IMR-90 (cell line): Measurements from ENCODE around the gene TTLL8. TPM values are rescaled to one million over a fixed set of nuclear protein-coding genes. Genes with fewer than 3 reads are reported as not detected.

ENCODE experiments used
- ATAC-seq: fragments of 200-7000 bp; cut with Tn5 transposase; 2 replicates; pipeline ENCODE4 v1.9.1; 2020; ENCODE audit warnings: low read depth, mild to moderate bottlenecking, moderate library complexity
- BruUV-seq: library from RNA; stranded (reverse); fragments of 400-500 nt; replicated peaks from 2 replicates; lab custom pipeline; 2021; lab: Mats Ljungman, UMichigan
- CTCF ChIA-PET: fragments of 300-600 bp; formaldehyde crosslinking; extraction: SDS; loops from one replicate; lab custom pipeline; 2021; ENCODE audit warnings: antibody characterized with exemption; lab: Yijun Ruan, JAX
- POLR2A ChIA-PET: fragments of 300-600 bp; sonication (Branson Sonifier 250); formaldehyde crosslinking; loops from one replicate; lab custom pipeline; 2022; ENCODE audit warnings: antibody characterized with exemption; ENCODE audit not compliant: unreplicated experiment; lab: Charles Lee
- DNase-seq: peaks from one replicate; pipeline ENCODE4 v3.0.0; 2013
- H2AFZ ChIP-seq: replicated peaks from 2 replicates; pipeline ENCODE3; 2013; ENCODE audit warnings: low read length, mild to moderate bottlenecking; ENCODE audit not compliant: poor library complexity
- H2AK5ac ChIP-seq: 2 replicates; pipeline ENCODE4 v1.6.1; 2013; ENCODE audit warnings: low read depth, low read length, inconsistent platforms
- H2AK9ac ChIP-seq: replicated peaks from 2 replicates; pipeline ENCODE3; 2013; ENCODE audit warnings: mild to moderate bottlenecking, low read depth, low read length, moderate library complexity; ENCODE audit not compliant: poor library complexity
- H2BK120ac ChIP-seq: 2 replicates; pipeline ENCODE4 v1.6.1; 2013; ENCODE audit warnings: low read depth, low read length, inconsistent platforms
- H2BK15ac ChIP-seq: 3 replicates; pipeline ENCODE4 v1.6.1; 2013; ENCODE audit warnings: low read depth, low read length, inconsistent platforms
- H2BK20ac ChIP-seq: 2 replicates; pipeline ENCODE4 v1.6.1; 2013; ENCODE audit warnings: low read depth, mild to moderate bottlenecking, inconsistent platforms, low read length, moderate library complexity
- H2BK5ac ChIP-seq: 2 replicates; pipeline ENCODE4 v1.6.1; 2013; ENCODE audit warnings: mild to moderate bottlenecking, low read depth, low read length, inconsistent platforms; ENCODE audit not compliant: poor library complexity, severe bottlenecking
- H3K14ac ChIP-seq: replicated peaks from 2 replicates; pipeline ENCODE4 v1.6.1; 2013; ENCODE audit warnings: low read depth, low read length, inconsistent platforms
- H3K18ac ChIP-seq: 2 replicates; pipeline ENCODE4 v1.6.1; 2013; ENCODE audit warnings: low read depth, low read length, control low read depth
- H3K23ac ChIP-seq: 2 replicates; pipeline ENCODE4 v1.6.1; 2013; ENCODE audit warnings: low read depth, low read length, inconsistent platforms
- H3K27ac ChIP-seq: 2 replicates; pipeline ENCODE4 v1.5.1; 2013; ENCODE audit warnings: mild to moderate bottlenecking, control low read depth, low read length; ENCODE audit not compliant: insufficient read depth
- H3K27me3 ChIP-seq: 2 replicates; pipeline ENCODE4 v1.6.1; 2013; ENCODE audit warnings: low read length; ENCODE audit not compliant: control insufficient read depth, insufficient read depth
- H3K36me3 ChIP-seq: 2 replicates; pipeline ENCODE4 v1.6.1; 2013; ENCODE audit warnings: low read length, mixed read lengths; ENCODE audit not compliant: control insufficient read depth, insufficient read depth
- H3K4ac ChIP-seq: 2 replicates; pipeline ENCODE4 v1.6.1; 2013; ENCODE audit warnings: low read depth, low read length, inconsistent platforms
- H3K4me1 ChIP-seq: 2 replicates; pipeline ENCODE4 v1.6.1; 2013; ENCODE audit warnings: low read length, mixed read lengths; ENCODE audit not compliant: control insufficient read depth, insufficient read depth
- H3K4me2 ChIP-seq: 2 replicates; pipeline ENCODE4 v1.6.1; 2013; ENCODE audit warnings: low read depth, mild to moderate bottlenecking, control low read depth, low read length, moderate library complexity
- H3K4me3 ChIP-seq: 2 replicates; pipeline ENCODE4 v1.5.1; 2013; ENCODE audit warnings: low read depth, mild to moderate bottlenecking, control low read depth, low read length, moderate library complexity; ENCODE audit not compliant: insufficient read depth
- H3K56ac ChIP-seq: 2 replicates; pipeline ENCODE4 v1.6.1; 2013; ENCODE audit warnings: low read length, inconsistent platforms; ENCODE audit not compliant: insufficient read depth; ENCODE audit errors: extremely low read depth
- H3K79me1 ChIP-seq, 2 experiments: 2 replicates each; pipeline ENCODE4 v1.6.1; 2013; ENCODE audit warnings: low read length in 2 of 2, inconsistent platforms in 1 of 2, low read depth in 1 of 2
- H3K9ac ChIP-seq: 2 replicates; pipeline ENCODE4 v1.6.1; 2013; ENCODE audit warnings: low read depth, low read length, control low read depth
- H3K9me1 ChIP-seq: 2 replicates; pipeline ENCODE4 v1.6.1; 2013; ENCODE audit warnings: low read length, inconsistent platforms; ENCODE audit not compliant: insufficient read depth
- H3K9me3 ChIP-seq: 2 replicates; pipeline ENCODE4 v1.6.1; 2013; ENCODE audit warnings: low read length; ENCODE audit not compliant: control insufficient read depth, insufficient read depth
- H4K20me1 ChIP-seq: 2 replicates; pipeline ENCODE4 v1.6.1; 2013; ENCODE audit warnings: low read length, inconsistent platforms; ENCODE audit not compliant: insufficient read depth
- H4K5ac ChIP-seq: 2 replicates; pipeline ENCODE4 v1.6.1; 2013; ENCODE audit warnings: mild to moderate bottlenecking, low read depth, low read length, control low read depth
- H4K8ac ChIP-seq, 2 experiments: 2 replicates each; pipeline ENCODE4 v1.6.1; 2013; ENCODE audit warnings: low read depth in 2 of 2, low read length in 2 of 2, control low read depth in 1 of 2, inconsistent platforms in 1 of 2
- H4K91ac ChIP-seq: 2 replicates; pipeline ENCODE4 v1.6.1; 2013; ENCODE audit warnings: low read depth, low read length, inconsistent platforms; ENCODE audit not compliant: insufficient read depth
- BHLHE40 ChIP-seq: fragments of 150-350 bp; IDR thresholded peaks from 2 replicates; pipeline ENCODE4 v1.6.1; 2016; ENCODE audit warnings: mild to moderate bottlenecking, low read depth, low read length
- CEBPB ChIP-seq: IDR thresholded peaks from 2 replicates; pipeline ENCODE4 v1.6.1; 2012; ENCODE audit warnings: low read depth, low read length, improper control_type of control experiment
- CHD1 ChIP-seq: IDR thresholded peaks from 2 replicates; pipeline ENCODE4 v1.6.1; 2012; ENCODE audit warnings: low read depth, low read length, improper control_type of control experiment
- FOS ChIP-seq: fragments of 150-350 bp; IDR thresholded peaks from 2 replicates; pipeline ENCODE4 v1.6.1; 2016; ENCODE audit warnings: low read depth, low read length
- MAFK ChIP-seq: IDR thresholded peaks from 2 replicates; pipeline ENCODE4 v1.6.1; 2012; ENCODE audit warnings: low read depth, low read length, improper control_type of control experiment
- MAZ ChIP-seq: IDR thresholded peaks from 2 replicates; pipeline ENCODE4 v1.6.1; 2012; ENCODE audit warnings: low read depth, mild to moderate bottlenecking, low read length, improper control_type of control experiment, moderate library complexity, borderline replicate concordance
- MXI1 ChIP-seq: IDR thresholded peaks from 2 replicates; pipeline ENCODE4 v1.6.1; 2012; ENCODE audit warnings: low read depth, mild to moderate bottlenecking, low read length, moderate library complexity, borderline replicate concordance
- NFE2L2 ChIP-seq: fragments of 150-350 bp; IDR thresholded peaks from 2 replicates; pipeline ENCODE4 v1.6.1; 2016; ENCODE audit warnings: low read depth, mild to moderate bottlenecking, low read length
- POLR2A ChIP-seq: IDR thresholded peaks from 2 replicates; pipeline ENCODE4 v1.6.1; 2012; ENCODE audit warnings: mild to moderate bottlenecking, low read depth, low read length
- RAD21 ChIP-seq: IDR thresholded peaks from 2 replicates; pipeline ENCODE4 v1.6.1; 2012; ENCODE audit warnings: low read length, improper control_type of control experiment
- RCOR1 ChIP-seq: IDR thresholded peaks from 2 replicates; pipeline ENCODE4 v1.6.1; 2012; ENCODE audit warnings: mild to moderate bottlenecking, low read length, improper control_type of control experiment; ENCODE audit not compliant: insufficient replicate concordance
- RFX5 ChIP-seq: IDR thresholded peaks from 2 replicates; pipeline ENCODE4 v1.8.0; 2012; ENCODE audit warnings: low read depth, mild to moderate bottlenecking, low read length, moderate library complexity
- WGBS, 2 experiments: methylation state at CpG; one replicate each; pipeline versions ENCODE4 v1.1.5 to v1.1.7; 2013; ENCODE audit warnings: missing lambda C conversion rate in 2 of 2; ENCODE audit not compliant: insufficient read length in 1 of 2; ENCODE audit errors: extremely low coverage in 2 of 2; 5-methylcytosine and 5-hydroxymethylcytosine counted together
- dilution Hi-C: fragments of 300-500 bp; cut with HindIII; formaldehyde crosslinking; loops from one replicate; pipeline ENCODE4 v1.14.3; 2018; ENCODE audit warnings: low sequenced_read_pairs; ENCODE audit not compliant: unreplicated experiment
- in situ Hi-C: fragments of 300-500 bp; cut with MboI; formaldehyde crosslinking; loops from 3 replicates; pipeline ENCODE4 v1.14.3; 2019; ENCODE audit warnings: low sequenced_read_pairs, inconsistent platforms, mixed read lengths
- intact Hi-C: fragments of 100-400 bp; cut with micrococcal nuclease; formaldehyde crosslinking; loops from 2 replicates; pipeline ENCODE4 v1.10.0; 2022
- polyA plus RNA-seq, 3 experiments: library from polyadenylated mRNA; depleted of rRNA; stranded (reverse); fragments of >200 nt; gene quantifications; 2 replicates each; pipeline ENCODE4 v1.2.3, GENCODE V29; 2012; ENCODE audit warnings: low replicate concordance in 1 of 3
- total RNA-seq: library from RNA; depleted of rRNA; stranded (reverse); fragments of >200 nt; gene quantifications from 2 replicates; pipeline ENCODE4 v1.2.3, GENCODE V29; 2012
- TF ChIP-seq, protein P1 (sequence below): conservative IDR thresholded peaks from 2 replicates; pipeline ENCODE4 v1.5.1; 2012; ENCODE audit warnings: mild to moderate bottlenecking, low read depth, low read length, improper control_type of control experiment
- TF ChIP-seq, protein P2 (sequence below): fragments of 150-350 bp; IDR thresholded peaks from 2 replicates; pipeline ENCODE4 v1.6.1; 2016; ENCODE audit warnings: low read depth, mild to moderate bottlenecking, low read length, moderate library complexity, borderline replicate concordance
- TF ChIP-seq, protein P3 (sequence below): fragments of 150-350 bp; IDR thresholded peaks from 2 replicates; pipeline ENCODE4 v1.6.1; 2017; ENCODE audit warnings: mild to moderate bottlenecking, antibody characterized with exemption, low read length, low read depth

TTLL8 gene
- total and polyA plus RNA-seq, 2 of the 4 experiments (the other 2 are of a cell fraction), result not detected

DNA sequence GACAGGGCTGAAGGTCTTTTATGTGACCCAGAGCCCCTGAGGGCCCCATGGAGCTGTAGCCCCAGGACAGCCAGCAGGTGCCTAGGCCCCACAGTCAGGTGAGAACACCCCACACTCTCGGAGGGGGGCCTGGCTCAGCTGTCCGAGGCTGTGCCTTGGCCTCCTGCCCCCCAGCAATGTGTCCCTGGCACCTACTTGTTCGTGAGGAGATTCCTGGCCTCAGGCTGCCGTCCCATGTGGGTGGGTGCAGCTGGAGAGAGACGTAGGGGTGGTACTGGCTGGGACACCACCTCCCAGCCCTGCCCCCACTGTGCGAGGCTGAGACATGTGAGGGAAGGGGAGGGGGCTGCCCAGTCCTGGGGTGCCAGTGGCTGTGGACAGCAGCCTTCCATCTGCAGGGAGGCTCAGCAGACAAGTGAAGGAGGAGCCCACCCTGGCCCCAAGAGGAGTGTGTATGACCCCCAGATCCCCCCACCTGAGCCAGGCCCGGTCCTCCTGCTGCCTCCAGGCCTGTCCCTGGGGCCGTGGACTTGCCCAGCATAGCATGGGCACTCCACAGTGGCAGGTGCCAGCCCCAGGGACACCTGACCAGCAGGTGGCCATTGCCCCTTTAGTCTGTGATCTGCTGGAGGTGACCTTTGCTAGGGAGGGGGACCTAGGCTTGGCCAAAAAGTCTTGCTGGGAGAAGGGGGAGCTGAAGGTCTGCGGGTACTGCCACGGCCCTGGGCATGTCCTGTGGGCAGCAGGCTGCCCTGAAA lies 62.6 kb downstream of the TTLL8 start:
- BruUV-seq, result no TSS peak
- no peak overlapping the region for H2BK5ac ChIP-seq
- no peak overlapping the region for H3K4me2 ChIP-seq
- H4K20me1 ChIP-seq, result no peaks in the 10 kb centered on the region
- H3K56ac ChIP-seq, result no peak overlapping the region
- ChIA-PET CTCF (interaction anchor here (1.0 kb wide), 1 partner anchor 35 kb away, joined by 4 read pairs; no protein-coding TSS in a partner anchor), POLR2A (no interaction called here)
- no peaks in the 10 kb centered on the region for H3K79me1 ChIP-seq
- no peak overlapping the region for H3K9ac ChIP-seq
- H3K4me1 ChIP-seq, result peaks cover 2% of the 10 kb centered on the region; the same call in 1 of the 2 replicates
- H3K23ac ChIP-seq, result no peak overlapping the region
- no peak overlapping the region for H2BK15ac ChIP-seq
- no peak overlapping the region for H2BK20ac ChIP-seq
- peaks cover 4% of the 10 kb centered on the region; the same call in 1 of the 2 replicates for H3K9me1 ChIP-seq
- ATAC-seq, result no peak
- dilution Hi-C loops, result no loop called here
- no peak overlapping the region for H2AFZ ChIP-seq
- no peak overlapping the region for H4K8ac ChIP-seq
- no peak overlapping the region for H3K18ac ChIP-seq
- H3K9me3 ChIP-seq, result peaks cover 14% of the 10 kb centered on the region
- H3K4me3 ChIP-seq, result no peak overlapping the region
- H3K27me3 ChIP-seq, result peaks cover 11% of the 10 kb centered on the region; the same call in 1 of the 2 replicates
- in situ Hi-C loops, result no loop called here
- intact Hi-C loops, result no loop called here
- H2AK9ac ChIP-seq, result no peak overlapping the region
- 80% methylated on average over 1 of the region's 10 CpGs; no CpG with 5 or more reads in 1 of the 2 experiments for WGBS, 2 experiments
- H4K5ac ChIP-seq, result no peak overlapping the region
- no peak overlapping the region for H3K14ac ChIP-seq
- H2BK120ac ChIP-seq, result no peak overlapping the region
- no peak overlapping the region for H3K27ac ChIP-seq
- H3K36me3 ChIP-seq, result no peaks in the 10 kb centered on the region
- H3K4ac ChIP-seq, result no peak overlapping the region
- no peak overlapping the region for H2AK5ac ChIP-seq
- DNase-seq, result no peak
- H4K91ac ChIP-seq, result no peak overlapping the region
- TF ChIP-seq MXI1, result no peak
- no peak for TF ChIP-seq CHD1
- TF ChIP-seq NFE2L2, result no peak
- TF ChIP-seq, protein P1, sequence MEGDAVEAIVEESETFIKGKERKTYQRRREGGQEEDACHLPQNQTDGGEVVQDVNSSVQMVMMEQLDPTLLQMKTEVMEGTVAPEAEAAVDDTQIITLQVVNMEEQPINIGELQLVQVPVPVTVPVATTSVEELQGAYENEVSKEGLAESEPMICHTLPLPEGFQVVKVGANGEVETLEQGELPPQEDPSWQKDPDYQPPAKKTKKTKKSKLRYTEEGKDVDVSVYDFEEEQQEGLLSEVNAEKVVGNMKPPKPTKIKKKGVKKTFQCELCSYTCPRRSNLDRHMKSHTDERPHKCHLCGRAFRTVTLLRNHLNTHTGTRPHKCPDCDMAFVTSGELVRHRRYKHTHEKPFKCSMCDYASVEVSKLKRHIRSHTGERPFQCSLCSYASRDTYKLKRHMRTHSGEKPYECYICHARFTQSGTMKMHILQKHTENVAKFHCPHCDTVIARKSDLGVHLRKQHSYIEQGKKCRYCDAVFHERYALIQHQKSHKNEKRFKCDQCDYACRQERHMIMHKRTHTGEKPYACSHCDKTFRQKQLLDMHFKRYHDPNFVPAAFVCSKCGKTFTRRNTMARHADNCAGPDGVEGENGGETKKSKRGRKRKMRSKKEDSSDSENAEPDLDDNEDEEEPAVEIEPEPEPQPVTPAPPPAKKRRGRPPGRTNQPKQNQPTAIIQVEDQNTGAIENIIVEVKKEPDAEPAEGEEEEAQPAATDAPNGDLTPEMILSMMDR, result no peak
- no peak for TF ChIP-seq POLR2A
- TF ChIP-seq, protein P2, sequence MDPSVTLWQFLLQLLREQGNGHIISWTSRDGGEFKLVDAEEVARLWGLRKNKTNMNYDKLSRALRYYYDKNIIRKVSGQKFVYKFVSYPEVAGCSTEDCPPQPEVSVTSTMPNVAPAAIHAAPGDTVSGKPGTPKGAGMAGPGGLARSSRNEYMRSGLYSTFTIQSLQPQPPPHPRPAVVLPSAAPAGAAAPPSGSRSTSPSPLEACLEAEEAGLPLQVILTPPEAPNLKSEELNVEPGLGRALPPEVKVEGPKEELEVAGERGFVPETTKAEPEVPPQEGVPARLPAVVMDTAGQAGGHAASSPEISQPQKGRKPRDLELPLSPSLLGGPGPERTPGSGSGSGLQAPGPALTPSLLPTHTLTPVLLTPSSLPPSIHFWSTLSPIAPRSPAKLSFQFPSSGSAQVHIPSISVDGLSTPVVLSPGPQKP, result no peak
- no peak for TF ChIP-seq RCOR1
- no peak for TF ChIP-seq CEBPB
- TF ChIP-seq, protein P3, sequence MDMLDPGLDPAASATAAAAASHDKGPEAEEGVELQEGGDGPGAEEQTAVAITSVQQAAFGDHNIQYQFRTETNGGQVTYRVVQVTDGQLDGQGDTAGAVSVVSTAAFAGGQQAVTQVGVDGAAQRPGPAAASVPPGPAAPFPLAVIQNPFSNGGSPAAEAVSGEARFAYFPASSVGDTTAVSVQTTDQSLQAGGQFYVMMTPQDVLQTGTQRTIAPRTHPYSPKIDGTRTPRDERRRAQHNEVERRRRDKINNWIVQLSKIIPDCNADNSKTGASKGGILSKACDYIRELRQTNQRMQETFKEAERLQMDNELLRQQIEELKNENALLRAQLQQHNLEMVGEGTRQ, result no peak
- no peak for TF ChIP-seq RFX5
- no peak for TF ChIP-seq MAZ
- no peak for TF ChIP-seq RAD21
- no peak for TF ChIP-seq BHLHE40
- TF ChIP-seq FOS, result no peak
- no peak for TF ChIP-seq MAFK
